ENCODE results near the gene ANKRD26. TPM values are rescaled to one million over a fixed set of nuclear protein-coding genes. Genes with fewer than 3 reads are reported as not detected.

ANKRD26 gene
- total RNA-seq, 1 donor from 2014 or later: 8.8 TPM

GRCh38 chr10:26987851-26988250 is 112.4 kb downstream of the ANKRD26 start:
- intact Hi-C loops (cut with DNase I): no loop called here
- no peak for DNase-seq (ENCODE audit: extremely low spot score in 2 of 2)
- H3K27ac ChIP-seq: no peak overlapping the region
- H3K9me3 ChIP-seq: no peaks in the 10 kb centered on the region
- no peaks in the 10 kb centered on the region for H3K4me1 ChIP-seq
- H3K36me3 ChIP-seq: no peaks in the 10 kb centered on the region
- no peaks in the 10 kb centered on the region for H3K27me3 ChIP-seq
- no peak overlapping the region for H3K4me3 ChIP-seq
- no peak for TF ChIP-seq POLR2AphosphoS5 (IDR thresholded peaks at IDR 0.05; ENCODE audit: insufficient read depth in 1 of 2, low read depth in 1 of 2)
- TF ChIP-seq, protein P1, sequence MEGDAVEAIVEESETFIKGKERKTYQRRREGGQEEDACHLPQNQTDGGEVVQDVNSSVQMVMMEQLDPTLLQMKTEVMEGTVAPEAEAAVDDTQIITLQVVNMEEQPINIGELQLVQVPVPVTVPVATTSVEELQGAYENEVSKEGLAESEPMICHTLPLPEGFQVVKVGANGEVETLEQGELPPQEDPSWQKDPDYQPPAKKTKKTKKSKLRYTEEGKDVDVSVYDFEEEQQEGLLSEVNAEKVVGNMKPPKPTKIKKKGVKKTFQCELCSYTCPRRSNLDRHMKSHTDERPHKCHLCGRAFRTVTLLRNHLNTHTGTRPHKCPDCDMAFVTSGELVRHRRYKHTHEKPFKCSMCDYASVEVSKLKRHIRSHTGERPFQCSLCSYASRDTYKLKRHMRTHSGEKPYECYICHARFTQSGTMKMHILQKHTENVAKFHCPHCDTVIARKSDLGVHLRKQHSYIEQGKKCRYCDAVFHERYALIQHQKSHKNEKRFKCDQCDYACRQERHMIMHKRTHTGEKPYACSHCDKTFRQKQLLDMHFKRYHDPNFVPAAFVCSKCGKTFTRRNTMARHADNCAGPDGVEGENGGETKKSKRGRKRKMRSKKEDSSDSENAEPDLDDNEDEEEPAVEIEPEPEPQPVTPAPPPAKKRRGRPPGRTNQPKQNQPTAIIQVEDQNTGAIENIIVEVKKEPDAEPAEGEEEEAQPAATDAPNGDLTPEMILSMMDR (IDR thresholded peaks at IDR 0.05): no peak

- no peaks in the 10 kb centered on the region for H3K9me3 ChIP-seq
- H3K4me3 ChIP-seq: no peak overlapping the region
- no peak for DNase-seq (ENCODE audit: extremely low spot score in 2 of 2)
- no peak for TF ChIP-seq POLR2AphosphoS5 (IDR thresholded peaks at IDR 0.05; ENCODE audit: insufficient read depth in 1 of 2, low read depth in 1 of 2)
- TF ChIP-seq, protein P1 (IDR thresholded peaks at IDR 0.05): no peak
- TF ChIP-seq POLR2A (IDR thresholded peaks at IDR 0.05): no peak
- H3K27me3 ChIP-seq: no peaks in the 10 kb centered on the region
- no peaks in the 10 kb centered on the region for H3K36me3 ChIP-seq
- intact Hi-C loops (cut with DNase I): no loop called here
- H3K4me1 ChIP-seq: no peaks in the 10 kb centered on the region
- H3K27ac ChIP-seq: no peak overlapping the region
Observed at GRCh38 chr10:26983156-26983555, 117.1 kb downstream of the ANKRD26 start.

- H3K4me3 ChIP-seq: no peak overlapping the region
- TF ChIP-seq POLR2AphosphoS5 (IDR thresholded peaks at IDR 0.05; ENCODE audit: insufficient read depth in 1 of 2, low read depth in 1 of 2) (no peak), POLR2A (IDR thresholded peaks at IDR 0.05) (no peak)
- TF ChIP-seq, protein P1 (IDR thresholded peaks at IDR 0.05): no peak
- DNase-seq (ENCODE audit: extremely low spot score in 2 of 2): no peak
- H3K9me3 ChIP-seq: no peaks in the 10 kb centered on the region
- H3K36me3 ChIP-seq: no peaks in the 10 kb centered on the region
- no peak overlapping the region for H3K27ac ChIP-seq
- H3K27me3 ChIP-seq: no peaks in the 10 kb centered on the region
- no peaks in the 10 kb centered on the region for H3K4me1 ChIP-seq
- intact Hi-C loops (cut with DNase I): no loop called here
Observed at GRCh38 chr10:26982058-26982457, 118.2 kb downstream of the ANKRD26 start.

DNA sequence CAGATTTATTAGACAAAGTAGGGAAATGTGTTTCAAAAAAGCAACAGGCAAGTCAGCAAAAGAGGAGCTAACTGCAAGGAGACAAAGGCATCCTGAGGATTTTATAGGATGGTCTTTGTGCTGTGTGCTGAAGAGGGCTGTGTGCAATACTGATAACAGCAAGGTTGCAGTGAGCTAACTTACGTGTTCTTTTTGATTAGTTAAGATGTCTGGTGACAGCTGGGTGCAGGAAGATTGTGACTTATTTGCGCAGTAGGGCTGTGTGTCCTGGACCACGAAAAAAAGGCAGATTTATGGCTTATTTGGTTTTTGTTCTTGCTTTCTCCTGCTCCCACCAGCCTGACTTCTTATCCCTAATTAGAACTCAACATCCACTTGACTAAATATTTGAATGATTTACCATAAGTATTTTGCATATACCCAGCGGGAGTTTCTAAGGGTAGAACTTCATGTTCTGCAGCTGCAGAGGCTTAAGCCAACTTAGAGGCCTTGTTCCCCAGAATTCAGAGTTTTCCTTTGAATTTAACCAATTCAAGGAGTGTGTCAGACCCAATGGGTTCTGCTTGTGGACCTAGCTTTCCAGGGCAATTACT is 119.0 kb downstream of the ANKRD26 start:
- Histone ChIP-seq H3K4me3 (no peak overlapping the region), H3K4me1 (no peaks in the 10 kb centered on the region), H3K27ac (no peak overlapping the region), H3K9me3 (no peaks in the 10 kb centered on the region), H3K27me3 (no peaks in the 10 kb centered on the region), H3K36me3 (no peaks in the 10 kb centered on the region)
- no peak for DNase-seq (ENCODE audit: extremely low spot score in 2 of 2)
- intact Hi-C loops (cut with DNase I): no loop called here
- TF ChIP-seq POLR2A (IDR thresholded peaks at IDR 0.05): no peak
- TF ChIP-seq, protein P1 (IDR thresholded peaks at IDR 0.05): no peak
- no peak for TF ChIP-seq POLR2AphosphoS5 (IDR thresholded peaks at IDR 0.05; ENCODE audit: insufficient read depth in 1 of 2, low read depth in 1 of 2)

DNA sequence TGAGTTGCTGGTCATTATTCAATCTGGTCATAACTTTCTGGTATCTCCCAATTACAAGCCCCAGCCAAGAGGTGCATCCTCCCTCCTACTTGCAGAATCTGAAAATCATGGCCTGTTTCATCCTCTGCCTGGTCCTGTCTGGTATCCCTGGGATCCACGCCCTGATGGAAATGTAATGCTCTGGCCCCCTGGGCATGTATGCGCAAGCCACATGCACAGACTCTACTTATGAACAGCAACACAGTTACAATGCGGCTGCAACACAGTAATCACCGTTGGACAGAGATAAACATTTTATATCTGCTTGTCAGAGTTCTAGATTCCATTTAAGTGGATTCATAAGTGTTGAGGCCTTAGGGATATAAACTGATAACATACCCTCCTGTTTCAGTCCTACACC is 121.8 kb downstream of the ANKRD26 start:
- Histone ChIP-seq H3K27me3 (no peaks in the 10 kb centered on the region), H3K4me3 (no peak overlapping the region), H3K27ac (no peak overlapping the region), H3K4me1 (no peaks in the 10 kb centered on the region), H3K36me3 (no peaks in the 10 kb centered on the region), H3K9me3 (no peaks in the 10 kb centered on the region)
- intact Hi-C loops (cut with DNase I): no loop called here
- TF ChIP-seq, protein P1 (IDR thresholded peaks at IDR 0.05): no peak
- TF ChIP-seq POLR2AphosphoS5 (IDR thresholded peaks at IDR 0.05; ENCODE audit: insufficient read depth in 1 of 2, low read depth in 1 of 2): no peak
- TF ChIP-seq POLR2A (IDR thresholded peaks at IDR 0.05): no peak
- DNase-seq (ENCODE audit: extremely low spot score in 2 of 2): no peak
